GM19099 (cell line): ENCODE data around the gene IPO5.

ENCODE experiments used
- POLR2A ChIP-seq: IDR thresholded peaks from 3 replicates; pipeline ENCODE4 v1.6.1; 2011; ENCODE audit warnings: low read depth; ENCODE audit not compliant: insufficient read length; ENCODE audit errors: extremely low read depth

Gene IPO5

GRCh38 chr13:97975848-97976609, 22.6 kb downstream of the IPO5 start:
- peak; percentile 93 for TF ChIP-seq POLR2A

GRCh38 chr13:97976610-97977521, 23.4 kb downstream of the IPO5 start:
- TF ChIP-seq POLR2A = no peak

- no peak for TF ChIP-seq POLR2A
Measured at GRCh38 chr13:97977982-97978381, 24.5 kb downstream of the IPO5 start.

- no peak for TF ChIP-seq POLR2A
Measured at GRCh38 chr13:97978651-97979050, 25.2 kb downstream of the IPO5 start.

- TF ChIP-seq POLR2A = no peak
Measured at GRCh38 chr13:97979051-97979450, 25.6 kb downstream of the IPO5 start.

- TF ChIP-seq POLR2A = no peak
Measured at GRCh38 chr13:97979556-97979955, 26.1 kb downstream of the IPO5 start.

GRCh38 chr13:97982286-97982685, 28.8 kb downstream of the IPO5 start:
- TF ChIP-seq POLR2A = no peak

GRCh38 chr13:97986835-97987234, 33.4 kb downstream of the IPO5 start:
- no peak for TF ChIP-seq POLR2A

GRCh38 chr13:97999653-98000052, 46.2 kb downstream of the IPO5 start:
- TF ChIP-seq POLR2A = no peak

GRCh38 chr13:98004107-98004506, 50.6 kb downstream of the IPO5 start:
- no peak for TF ChIP-seq POLR2A

GRCh38 chr13:98007001-98007400, 53.5 kb downstream of the IPO5 start:
- TF ChIP-seq POLR2A = no peak

GRCh38 chr13:98013241-98013640, 59.8 kb downstream of the IPO5 start:
- no peak for TF ChIP-seq POLR2A

GRCh38 chr13:98014766-98015165, 61.3 kb downstream of the IPO5 start:
- TF ChIP-seq POLR2A = no peak

GRCh38 chr13:98018293-98018692, 64.8 kb downstream of the IPO5 start:
- no peak for TF ChIP-seq POLR2A

- no peak for TF ChIP-seq POLR2A
Measured at GRCh38 chr13:98019186-98019585, 65.7 kb downstream of the IPO5 start.

- TF ChIP-seq POLR2A = no peak
Measured at GRCh38 chr13:98020271-98020670, 66.8 kb downstream of the IPO5 start.
